Brain microvascular endothelial cell (primary cell): ENCODE data around the gene LCMT1.
A peak's percentile ranks its signal among the peaks of the same experiment; 100 is the strongest.

ENCODE experiments used
- DNase-seq: peaks from one replicate; pipeline ENCODE4 v3.0.0-alpha.2; 2020
- H3K27ac ChIP-seq: fragments of 250-450 bp; sonication (Bioruptor Pico); 2 replicates; pipeline ENCODE4 v1.5.1; 2020; ENCODE audit warnings: mild to moderate bottlenecking, moderate library complexity
- H3K27me3 ChIP-seq: fragments of 250-450 bp; sonication (Bioruptor Pico); replicated peaks from 2 replicates; pipeline ENCODE4 v1.5.1; 2020; ENCODE audit warnings: mild to moderate bottlenecking
- H3K36me3 ChIP-seq: fragments of 250-450 bp; sonication (Bioruptor Pico); replicated peaks from 2 replicates; pipeline ENCODE4 v1.5.1; 2020; ENCODE audit warnings: mild to moderate bottlenecking
- H3K4me3 ChIP-seq: 2 replicates; pipeline ENCODE4 v1.5.1; 2011; ENCODE audit warnings: low read depth, mild to moderate bottlenecking, control low read depth, low read length, moderate library complexity
- in situ Hi-C: cut with HindIII; loops from 2 replicates; pipeline ENCODE4 v1.10.0; 2017; ENCODE audit warnings: low sequenced_read_pairs, low pct_ligation_motif_present
- TF ChIP-seq, protein P1 (sequence below): IDR thresholded peaks from 2 replicates; pipeline ENCODE4 v1.5.1; 2011; ENCODE audit warnings: low read depth, mild to moderate bottlenecking, moderate library complexity, low read length, control low read depth, inconsistent platforms; ENCODE audit errors: missing control alignments

LCMT1 gene

DNA sequence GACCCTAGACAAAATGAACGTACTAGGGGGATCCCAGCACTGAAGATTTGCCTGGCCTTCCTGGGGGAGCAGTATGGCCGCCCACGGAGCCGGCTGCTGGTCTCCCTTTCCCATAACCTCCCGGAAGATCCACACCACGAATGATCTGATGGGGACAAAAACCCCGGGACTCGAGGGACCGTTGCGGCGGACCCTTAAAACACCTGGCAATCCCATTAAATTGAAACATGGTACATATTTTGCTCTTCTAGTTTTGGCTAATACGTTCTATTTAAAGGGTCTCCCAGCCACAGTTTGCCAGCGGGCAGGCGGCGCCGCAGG, 45.2 kb upstream of the LCMT1 start:
- no peaks in the 10 kb centered on the region for H3K27me3 ChIP-seq
- peak overlapping the region; percentile 20 for H3K27ac ChIP-seq
- in situ Hi-C loops: no loop called here
- H3K4me3 ChIP-seq: peak overlapping the region; percentile 42
- TF ChIP-seq, protein P1, sequence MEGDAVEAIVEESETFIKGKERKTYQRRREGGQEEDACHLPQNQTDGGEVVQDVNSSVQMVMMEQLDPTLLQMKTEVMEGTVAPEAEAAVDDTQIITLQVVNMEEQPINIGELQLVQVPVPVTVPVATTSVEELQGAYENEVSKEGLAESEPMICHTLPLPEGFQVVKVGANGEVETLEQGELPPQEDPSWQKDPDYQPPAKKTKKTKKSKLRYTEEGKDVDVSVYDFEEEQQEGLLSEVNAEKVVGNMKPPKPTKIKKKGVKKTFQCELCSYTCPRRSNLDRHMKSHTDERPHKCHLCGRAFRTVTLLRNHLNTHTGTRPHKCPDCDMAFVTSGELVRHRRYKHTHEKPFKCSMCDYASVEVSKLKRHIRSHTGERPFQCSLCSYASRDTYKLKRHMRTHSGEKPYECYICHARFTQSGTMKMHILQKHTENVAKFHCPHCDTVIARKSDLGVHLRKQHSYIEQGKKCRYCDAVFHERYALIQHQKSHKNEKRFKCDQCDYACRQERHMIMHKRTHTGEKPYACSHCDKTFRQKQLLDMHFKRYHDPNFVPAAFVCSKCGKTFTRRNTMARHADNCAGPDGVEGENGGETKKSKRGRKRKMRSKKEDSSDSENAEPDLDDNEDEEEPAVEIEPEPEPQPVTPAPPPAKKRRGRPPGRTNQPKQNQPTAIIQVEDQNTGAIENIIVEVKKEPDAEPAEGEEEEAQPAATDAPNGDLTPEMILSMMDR: no peak
- H3K36me3 ChIP-seq: no peaks in the 10 kb centered on the region
- no peak for DNase-seq

DNA sequence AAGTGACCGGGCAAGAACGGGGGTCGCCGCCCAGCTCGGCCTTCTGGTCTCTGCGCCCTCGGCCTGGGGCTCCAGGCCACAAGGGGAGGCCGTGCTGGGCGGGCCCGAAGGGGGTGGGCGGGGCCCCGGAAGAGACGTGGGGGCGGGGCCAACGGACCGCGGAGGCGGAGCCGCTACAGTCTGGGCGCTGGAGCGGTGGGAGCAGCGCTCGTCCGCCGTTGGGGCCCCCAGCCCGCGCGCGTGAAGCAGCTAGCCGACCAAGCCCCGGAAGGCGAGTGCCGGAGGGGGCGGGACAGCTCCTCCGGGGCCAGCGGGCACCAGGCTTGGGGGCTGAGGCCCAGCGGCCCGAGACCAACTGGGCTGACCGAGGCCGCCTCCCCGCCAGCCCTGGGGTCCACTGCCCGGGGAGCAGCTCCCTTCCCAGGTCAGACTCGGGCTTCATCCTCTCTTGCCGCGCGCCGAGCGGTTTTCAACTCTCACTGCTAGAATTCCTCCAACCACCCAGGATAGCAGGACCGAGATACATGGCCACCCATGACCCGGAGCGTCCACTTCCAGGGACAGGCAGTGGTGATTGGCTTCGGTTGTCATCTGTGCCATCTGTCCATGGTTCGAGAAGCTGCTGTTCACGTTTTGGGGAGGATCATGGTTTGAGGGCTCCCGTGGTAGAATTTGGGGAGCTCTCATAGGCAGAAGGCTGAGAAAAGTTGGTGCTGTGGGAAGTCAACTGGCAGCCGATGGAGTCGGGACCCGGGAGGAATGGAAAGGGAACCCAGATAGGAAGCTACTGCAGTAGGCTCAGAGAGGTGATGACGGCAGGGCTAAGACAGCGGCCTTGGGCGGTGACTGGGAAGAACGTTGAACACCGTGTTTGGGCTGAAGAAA, 44.6 kb upstream of the LCMT1 start:
- in situ Hi-C loops: no loop called here
- peak overlapping the region; percentile 60 for H3K27ac ChIP-seq

DNA sequence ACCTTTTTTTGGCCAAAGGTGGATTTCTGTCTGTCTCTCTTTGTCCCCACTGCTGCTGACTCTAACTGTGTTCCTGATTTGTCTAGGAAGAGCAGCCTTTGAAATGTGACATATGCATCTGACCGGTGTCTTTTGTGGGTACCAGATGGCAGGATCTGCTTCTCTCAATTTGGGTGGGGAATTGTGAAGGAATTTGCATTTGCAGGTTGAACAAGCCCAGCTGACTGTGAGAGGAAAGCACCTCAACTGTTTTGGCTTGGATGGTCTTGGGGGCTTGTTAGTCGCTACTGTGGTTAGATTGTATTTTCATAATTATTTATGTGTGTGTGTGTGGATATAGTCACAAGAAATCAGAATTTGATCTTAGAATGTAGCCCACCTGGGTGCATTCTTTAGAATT, 37.7 kb upstream of the LCMT1 start:
- Histone ChIP-seq H3K36me3 (no peaks in the 10 kb centered on the region), H3K27ac (no peak overlapping the region), H3K27me3 (no peaks in the 10 kb centered on the region), H3K4me3 (no peak overlapping the region)
- TF ChIP-seq, protein P1: no peak
- in situ Hi-C loops: no loop called here
- no peak for DNase-seq

More for the DNA sequence above, 44.6 kb upstream of the LCMT1 start:
- Histone ChIP-seq H3K4me3 (peak overlapping the region; percentile 57), H3K36me3 (no peaks in the 10 kb centered on the region), H3K27me3 (no peaks in the 10 kb centered on the region)
- DNase-seq: peak; percentile 38
- TF ChIP-seq, protein P1: no peak

DNA sequence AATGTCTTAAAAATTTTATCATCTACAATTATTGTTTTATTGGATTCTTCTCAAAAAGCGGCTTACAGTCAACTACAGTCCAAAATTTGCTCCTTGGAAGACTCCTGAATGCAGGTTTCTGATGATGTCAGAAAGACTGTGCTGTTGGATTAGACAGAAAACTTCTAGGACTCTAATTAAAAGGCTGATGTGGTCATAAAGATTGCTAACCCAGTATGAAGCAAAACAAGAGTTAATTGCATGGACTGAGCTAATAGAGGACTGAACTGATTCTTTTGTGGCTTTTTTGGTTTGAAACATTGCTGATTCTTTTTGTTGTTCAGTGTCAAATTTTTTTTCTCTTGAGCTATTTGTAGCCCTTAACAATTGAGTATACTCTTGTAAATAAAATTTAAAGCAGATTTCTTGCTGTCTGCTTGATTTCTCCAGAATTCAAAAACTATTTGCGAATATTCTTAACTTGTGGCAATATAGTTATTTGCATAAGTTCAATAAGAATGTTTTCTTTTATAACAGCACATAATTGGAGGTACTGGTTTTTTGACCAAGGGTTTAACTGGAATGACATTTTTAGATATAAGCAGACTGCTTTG, 33.1 kb upstream of the LCMT1 start:
- no peak for DNase-seq
- TF ChIP-seq, protein P1: no peak
- in situ Hi-C loops: no loop called here

DNA sequence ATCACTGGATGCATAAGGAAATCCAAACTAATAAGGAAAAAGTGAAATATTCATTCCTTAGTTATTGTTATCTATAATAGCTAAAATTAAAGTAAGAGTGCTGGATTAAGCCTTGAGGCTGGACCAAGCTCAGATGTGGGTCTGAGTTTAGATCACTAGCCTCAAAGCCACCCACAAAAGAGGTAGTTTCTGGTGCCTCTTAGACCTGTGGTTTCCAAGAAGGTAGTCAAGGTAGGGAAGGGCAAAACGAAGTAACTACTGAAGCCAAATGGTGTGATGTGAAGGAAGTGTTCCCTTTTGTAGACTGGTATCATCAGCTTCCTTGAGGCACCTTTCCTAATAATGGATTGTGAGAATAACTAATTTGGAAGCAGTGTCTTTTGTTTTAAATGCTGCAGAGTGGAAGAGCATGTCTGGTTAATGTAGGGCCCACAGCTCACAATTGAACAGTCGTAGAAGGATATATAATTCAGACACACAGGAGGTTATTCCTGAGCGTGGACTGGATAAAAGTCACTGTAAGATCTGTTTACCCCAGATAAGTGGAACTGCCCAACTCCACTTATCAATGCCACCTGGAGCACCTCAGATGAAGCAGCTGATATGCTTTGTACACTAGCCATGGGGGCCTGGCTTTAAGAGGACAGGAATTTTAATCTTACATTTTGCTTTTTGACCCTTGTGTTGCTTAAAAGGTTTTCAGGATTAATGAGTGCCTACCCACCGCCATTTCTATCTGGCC, 31.7 kb upstream of the LCMT1 start:
- Histone ChIP-seq H3K27ac (no peak overlapping the region), H3K27me3 (no peaks in the 10 kb centered on the region)
- TF ChIP-seq, protein P1: no peak

More for the DNA sequence above, 33.1 kb upstream of the LCMT1 start:
- Histone ChIP-seq H3K27ac (no peak overlapping the region), H3K36me3 (no peaks in the 10 kb centered on the region), H3K27me3 (no peaks in the 10 kb centered on the region), H3K4me3 (no peak overlapping the region)

More for the DNA sequence above, 31.7 kb upstream of the LCMT1 start:
- in situ Hi-C loops: no loop called here
- H3K36me3 ChIP-seq: no peaks in the 10 kb centered on the region
- H3K4me3 ChIP-seq: no peak overlapping the region
- no peak for DNase-seq
